Stimulated activated CD4-positive, alpha-beta T cell treated with anti-CD3 and anti-CD28 coated beads, TNF-alpha, amount 100 ng/mL, for 24 hours (primary cell): Measurements from ENCODE around the gene IFI6.
"Not testable (repeated sequence)": the region's sequence is repeated elsewhere in the genome, so short reads cannot be mapped to it uniquely, and the experiment has no call there.

Experiments used
- DNase-seq, 3 experiments: peaks; one replicate each; pipeline ENCODE4 v3.0.0-alpha.2; 2020; ENCODE audit warnings: low read depth in 3 of 3

Gene IFI6

GRCh38 chr1:27650539-27651175 is 21.3 kb downstream of the IFI6 start:
- no peak for DNase-seq

DNA sequence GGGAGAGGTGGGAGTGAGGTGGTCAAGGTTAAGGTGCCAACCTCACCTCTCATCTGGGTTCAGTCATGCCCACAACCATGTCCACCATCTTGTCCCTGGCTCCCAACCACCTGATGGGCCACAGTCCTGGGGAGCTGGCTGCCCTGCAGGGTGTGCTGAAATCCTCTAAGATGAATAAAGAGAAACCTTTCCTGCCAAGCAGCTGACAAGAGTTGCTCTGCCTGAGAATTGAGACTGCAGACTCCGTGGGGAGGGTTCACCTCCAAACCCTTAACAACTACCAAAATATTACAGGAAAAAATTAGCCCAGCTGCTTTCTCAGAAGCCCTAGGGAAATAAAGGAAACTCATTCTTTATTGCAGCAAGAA is 21.8 kb downstream of the IFI6 start:
- no peak for DNase-seq

DNA sequence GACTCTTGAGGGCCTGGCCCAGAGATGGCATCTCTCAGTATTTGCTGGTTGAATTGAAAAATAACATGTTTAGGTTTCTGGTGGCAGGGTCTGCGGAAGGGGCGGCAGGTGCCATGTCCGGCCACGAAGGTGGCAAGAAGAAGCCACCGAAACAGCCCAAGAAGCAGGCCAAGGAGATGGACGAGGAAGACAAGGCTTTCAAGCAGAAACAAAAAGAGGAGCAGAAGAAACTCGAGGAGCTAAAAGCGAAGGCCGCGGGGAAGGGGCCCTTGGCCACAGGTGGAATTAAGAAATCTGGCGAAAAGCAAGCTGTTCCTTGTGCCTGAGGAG is 22.7 kb downstream of the IFI6 start:
- no peak for DNase-seq

DNA sequence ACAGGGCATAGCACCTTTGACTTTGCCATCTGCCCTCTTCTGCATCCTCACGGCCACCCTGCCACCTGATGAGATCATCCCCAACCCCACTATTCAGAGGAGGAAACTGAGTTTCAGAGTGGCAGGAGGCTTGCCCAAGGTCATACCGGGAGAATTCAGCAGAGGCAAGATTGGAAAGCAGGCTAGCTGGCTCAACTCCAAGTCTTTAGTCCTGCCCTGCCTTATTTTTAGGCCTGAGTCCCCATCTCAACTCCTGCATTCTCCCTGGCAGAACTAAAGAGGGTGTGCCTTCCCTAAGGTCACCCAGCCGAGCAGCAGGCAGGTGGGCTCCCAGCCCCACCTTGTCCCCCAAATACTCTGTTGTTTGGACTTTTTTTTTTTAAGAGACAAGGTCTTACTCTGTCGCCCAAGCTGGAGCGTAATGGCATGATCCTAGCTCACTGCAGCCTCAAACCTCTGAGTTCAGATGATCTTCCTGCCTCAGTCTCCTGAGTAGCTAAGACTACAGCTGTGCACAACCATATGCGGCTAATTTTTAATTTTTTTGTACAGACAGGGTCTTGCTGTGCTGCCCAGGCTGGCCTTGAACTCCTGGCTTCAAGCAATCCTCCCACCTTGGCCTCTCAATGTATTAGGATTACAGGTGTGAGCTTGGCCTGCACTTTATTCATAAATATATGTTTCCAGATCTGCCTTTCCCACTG is 23.2 kb downstream of the IFI6 start:
- DNase-seq: no peak

GRCh38 chr1:27647328-27647727 is 24.7 kb downstream of the IFI6 start:
- DNase-seq: no peak

- DNase-seq: no peak
Measured at GRCh38 chr1:27646676-27647075, 25.3 kb downstream of the IFI6 start.

DNA sequence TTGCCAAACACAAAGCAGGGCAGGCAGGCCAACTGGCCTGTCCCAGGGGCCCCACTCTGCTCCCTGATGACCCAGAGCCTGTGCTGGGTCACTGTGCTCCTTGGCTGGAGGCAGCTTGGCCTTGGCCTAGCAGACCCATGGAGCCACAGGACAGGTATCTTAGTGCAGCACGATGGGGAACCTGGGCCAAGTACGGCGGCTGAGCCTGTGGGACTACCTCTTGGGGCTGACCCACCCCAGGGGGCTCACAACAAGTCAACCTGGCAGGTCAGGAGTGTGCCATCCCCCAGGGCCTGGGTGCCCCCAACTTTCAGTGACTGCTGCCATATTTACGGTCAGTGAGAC is 26.9 kb downstream of the IFI6 start:
- no peak for DNase-seq

- DNase-seq: no peak
Measured at GRCh38 chr1:27644369-27645070, 27.5 kb downstream of the IFI6 start.

GRCh38 chr1:27643600-27644368 is 28.2 kb downstream of the IFI6 start:
- DNase-seq: peak; percentile 49 to 64 (median 53)

GRCh38 chr1:27640514-27640913 is 31.5 kb downstream of the IFI6 start:
- DNase-seq: not testable (repeated sequence)

DNA sequence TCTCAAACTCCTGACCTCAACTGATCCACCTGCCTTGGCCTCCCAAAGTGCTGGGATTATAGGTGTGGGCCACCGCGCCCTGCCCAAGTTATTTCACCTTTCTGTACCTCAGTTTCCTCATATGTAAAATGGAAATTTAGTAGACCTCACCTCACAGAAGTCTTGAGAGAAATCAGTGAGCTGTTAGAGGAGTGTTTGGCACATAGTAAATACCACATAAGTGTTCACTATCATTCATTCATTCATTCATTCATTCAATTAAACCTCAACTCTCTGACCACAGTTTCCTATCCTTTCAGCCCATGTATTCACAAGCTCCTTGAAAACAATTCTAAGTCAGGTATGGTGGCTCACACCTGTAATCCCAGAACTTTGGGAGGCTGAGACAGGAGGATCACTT is 33.2 kb downstream of the IFI6 start:
- no peak for DNase-seq

- DNase-seq: no peak
Measured at GRCh38 chr1:27638047-27638734, 33.8 kb downstream of the IFI6 start.

- DNase-seq: no peak
Measured at GRCh38 chr1:27635396-27636142, 36.4 kb downstream of the IFI6 start.

DNA sequence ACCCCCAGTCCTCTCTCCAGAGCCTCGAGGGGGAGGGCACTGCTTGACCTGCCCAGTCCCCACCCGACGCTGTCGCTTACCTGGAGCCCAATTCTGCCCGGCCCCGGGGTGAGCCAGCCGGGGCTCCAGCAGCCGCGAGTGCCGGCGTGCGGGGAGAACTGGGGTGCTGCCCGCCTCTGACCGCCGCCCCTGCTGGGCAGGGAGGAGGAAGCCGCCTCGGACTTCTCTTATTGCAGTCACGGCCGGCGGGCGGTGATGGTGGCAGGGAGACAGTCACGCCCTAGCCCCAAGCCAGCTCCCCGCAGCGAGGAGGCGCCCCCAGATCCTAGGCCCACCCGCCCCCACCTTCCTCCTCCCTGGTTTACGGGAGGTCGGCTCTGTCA is 37.0 kb downstream of the IFI6 start, which contains the start of gene FGR:
FGR (minus strand) TSS at position 201 of the 383 bp plus-strand sequence. CDS start 11,269 bp downstream, outside the sequence.
- DNase-seq: no peak

DNA sequence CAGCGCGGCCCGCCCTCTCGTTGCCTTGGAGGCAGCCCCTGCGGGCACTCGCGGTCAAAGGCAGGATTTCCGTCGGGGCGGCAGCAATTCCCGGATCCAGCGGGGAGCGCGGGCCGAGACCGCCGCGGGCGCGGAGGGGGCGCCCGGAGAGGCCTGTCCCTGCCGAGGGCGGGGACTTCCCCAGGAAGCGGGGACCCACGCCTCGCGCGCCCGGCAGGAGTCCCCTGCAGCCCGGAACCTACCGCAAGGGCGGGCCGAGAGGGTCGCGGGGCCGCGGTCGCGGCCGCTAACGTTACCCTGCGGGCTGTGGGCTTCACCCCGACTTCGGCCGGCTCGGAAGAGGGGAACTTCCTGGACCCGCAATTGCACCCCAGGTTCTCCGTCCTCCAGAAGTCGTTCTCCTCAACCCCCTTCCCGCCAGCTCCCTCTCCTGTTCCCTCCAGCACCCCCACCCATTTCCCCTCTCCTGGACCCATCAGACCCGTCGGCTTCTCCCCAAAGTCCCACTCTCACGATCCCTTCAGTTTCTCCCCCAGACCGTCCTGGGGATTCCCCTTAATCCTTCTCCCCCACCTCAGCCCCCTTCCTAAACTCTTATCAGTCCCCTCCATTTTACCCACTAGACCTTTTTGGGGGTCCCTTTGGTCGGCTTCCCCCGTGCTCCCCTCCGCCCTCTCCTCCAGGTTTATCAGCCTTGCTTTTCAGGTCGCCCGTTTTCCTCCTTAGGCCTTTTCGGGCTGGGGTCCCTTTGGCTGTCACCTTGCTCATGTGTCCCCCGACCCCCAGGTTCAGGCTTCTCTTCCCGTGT is 37.6 kb downstream of the IFI6 start:
- DNase-seq: peak in 1 of 3 experiments; percentile 24

DNA sequence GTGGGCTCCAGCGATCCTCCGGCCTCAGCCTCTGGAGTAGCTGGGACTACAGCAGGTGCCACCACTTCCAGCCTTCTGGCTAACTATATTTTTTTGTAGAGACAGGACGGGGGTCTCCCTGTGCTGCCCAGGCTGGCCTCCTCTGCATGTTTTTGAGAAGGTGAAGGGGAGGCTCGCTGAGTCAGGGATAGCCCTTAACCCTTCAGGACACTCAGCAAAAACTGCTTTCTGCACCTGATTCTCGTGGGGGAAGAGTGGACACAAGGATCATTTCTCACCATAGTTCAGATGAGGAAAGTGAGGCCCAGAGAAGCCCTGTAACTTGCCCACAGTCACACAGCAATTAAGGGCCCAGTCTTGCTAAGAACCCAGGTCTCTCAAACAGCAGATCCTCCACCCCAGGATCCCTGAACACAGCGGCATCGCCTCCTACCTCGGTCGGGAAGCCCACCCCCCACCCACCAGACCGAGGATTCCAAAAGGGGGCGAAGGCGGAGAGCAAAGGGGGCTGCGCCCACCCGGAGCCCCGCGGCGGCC is 38.3 kb downstream of the IFI6 start:
- DNase-seq: no peak

DNA sequence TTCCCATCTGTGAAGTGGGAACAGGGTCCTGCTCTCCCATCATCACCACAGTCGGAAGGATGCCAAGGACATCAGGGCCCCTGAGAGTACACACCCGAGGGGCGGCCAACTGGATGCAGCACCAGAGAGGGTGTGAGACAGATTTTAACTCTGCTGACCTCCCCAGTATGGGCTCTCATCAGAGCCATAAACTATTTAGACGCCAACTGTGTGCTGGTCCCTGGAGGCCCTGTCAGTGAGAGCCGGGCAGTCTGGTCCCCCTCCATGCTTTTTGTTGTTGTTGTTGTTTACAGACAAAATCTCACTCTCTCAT is 38.7 kb downstream of the IFI6 start:
- DNase-seq: no peak

GRCh38 chr1:27632387-27633297 is 39.4 kb downstream of the IFI6 start:
- peak in 2 of 3 experiments; percentile 34 to 67 for DNase-seq

DNA sequence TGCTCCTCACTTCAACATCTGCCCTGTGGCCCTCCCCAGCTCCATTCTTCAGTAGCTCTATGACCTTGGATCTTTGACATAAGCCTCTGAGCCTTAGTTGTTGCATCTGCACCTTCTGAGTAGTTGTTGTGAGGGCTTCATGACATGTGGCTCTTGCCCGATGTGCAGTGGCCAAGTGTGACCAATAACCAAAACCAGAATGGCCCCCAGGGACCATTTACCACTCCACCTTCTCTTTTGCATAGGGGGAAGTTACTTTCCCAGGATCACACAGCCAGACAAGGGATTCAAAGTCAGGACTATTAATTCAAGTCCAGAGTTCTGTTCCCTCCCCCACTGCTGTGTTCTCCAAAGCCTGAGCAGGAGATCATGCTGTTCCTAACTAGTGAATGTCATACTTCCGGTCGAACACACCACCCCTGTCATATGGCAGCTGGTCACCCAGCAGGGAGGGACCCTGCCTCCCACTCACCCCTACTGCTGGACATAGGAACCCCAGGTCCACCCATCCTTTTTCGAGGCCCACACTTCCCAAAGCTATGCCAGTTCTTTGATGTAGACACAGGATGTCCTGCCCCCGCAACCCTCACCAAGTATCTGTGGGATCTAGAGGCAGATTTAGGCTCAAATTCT is 41.0 kb downstream of the IFI6 start:
- DNase-seq: no peak
